ENCODE results near the gene C19orf44. TPM values are rescaled to one million over a fixed set of nuclear protein-coding genes. Genes with fewer than 3 reads are reported as not detected.
"Not testable (repeated sequence)": the region's sequence is repeated elsewhere in the genome, so short reads cannot be mapped to it uniquely, and the experiment has no call there.

C19orf44 gene
- total RNA-seq, 2 donors from 2014 or later, result 4.9 to 6.1 TPM

- H3K9me3 ChIP-seq, result no peaks in the 10 kb centered on the region
- H3K4me3 ChIP-seq, result no peak overlapping the region
- TF ChIP-seq CTCF (IDR thresholded peaks at IDR 0.05), result no peak
- no peaks in the 10 kb centered on the region for H3K27me3 ChIP-seq (replicated peaks; ENCODE audit: insufficient read depth)
- no peaks in the 10 kb centered on the region for H3K36me3 ChIP-seq
- H3K27ac ChIP-seq, result no peak overlapping the region
- peaks cover 5 to 8% of the 10 kb centered on the region in 2 donors for H3K4me1 ChIP-seq (ENCODE audit: control insufficient read depth in 1 of 2, low read depth in 2 of 2)
- DNase-seq (ENCODE audit: low spot score) (no peak), ATAC-seq (ENCODE audit: insufficient number of reproducible peaks, low FRiP score, low read depth) (no peak)
Observed at GRCh38 chr19:16462757-16463250, 33.4 kb upstream of the C19orf44 start.

GRCh38 chr19:16463341-16463990 is 32.7 kb upstream of the C19orf44 start:
- no peaks in the 10 kb centered on the region for H3K36me3 ChIP-seq
- H3K4me3 ChIP-seq, result no peak overlapping the region
- no peaks in the 10 kb centered on the region for H3K27me3 ChIP-seq (replicated peaks; ENCODE audit: insufficient read depth)
- DNase-seq (ENCODE audit: low spot score), result no peak
- no peak overlapping the region for H3K27ac ChIP-seq
- no peak for TF ChIP-seq CTCF (IDR thresholded peaks at IDR 0.05)
- no peaks in the 10 kb centered on the region for H3K9me3 ChIP-seq
- peaks cover 0 to 1% of the 10 kb centered on the region in 2 donors for H3K4me1 ChIP-seq (ENCODE audit: control insufficient read depth in 1 of 2, low read depth in 2 of 2)
- ATAC-seq (ENCODE audit: insufficient number of reproducible peaks, low FRiP score, low read depth), result no peak

- no peaks in the 10 kb centered on the region for H3K9me3 ChIP-seq
- H3K4me3 ChIP-seq, result no peak overlapping the region
- DNase-seq (ENCODE audit: low spot score), result no peak
- H3K27ac ChIP-seq, result no peak overlapping the region
- ATAC-seq (ENCODE audit: insufficient number of reproducible peaks, low FRiP score, low read depth), result no peak
- H3K36me3 ChIP-seq, result no peaks in the 10 kb centered on the region
- no peaks in the 10 kb centered on the region for H3K27me3 ChIP-seq (replicated peaks; ENCODE audit: insufficient read depth)
- TF ChIP-seq CTCF (IDR thresholded peaks at IDR 0.05), result no peak
- H3K4me1 ChIP-seq (ENCODE audit: control insufficient read depth in 1 of 2, low read depth in 2 of 2), result no peaks in the 10 kb centered on the region
Observed at GRCh38 chr19:16463991-16464575, 32.1 kb upstream of the C19orf44 start.

GRCh38 chr19:16465239-16465638 is 31.0 kb upstream of the C19orf44 start:
- Histone ChIP-seq H3K4me1 (ENCODE audit: control insufficient read depth in 1 of 2, low read depth in 2 of 2) (peaks cover 5 to 7% of the 10 kb centered on the region in 2 donors), H3K27me3 (replicated peaks; ENCODE audit: insufficient read depth) (no peaks in the 10 kb centered on the region), H3K4me3 (no peak overlapping the region), H3K36me3 (no peaks in the 10 kb centered on the region), H3K27ac (no peak overlapping the region), H3K9me3 (no peaks in the 10 kb centered on the region)
- DNase-seq (ENCODE audit: low spot score) (no peak), ATAC-seq (ENCODE audit: insufficient number of reproducible peaks, low FRiP score, low read depth) (no peak)
- TF ChIP-seq CTCF (IDR thresholded peaks at IDR 0.05), result no peak

- peaks cover 12 to 17% of the 10 kb centered on the region in 2 donors for H3K4me1 ChIP-seq (ENCODE audit: control insufficient read depth in 1 of 2, low read depth in 2 of 2)
- H3K9me3 ChIP-seq; H3K27me3 ChIP-seq (replicated peaks; ENCODE audit: insufficient read depth); DNase-seq (ENCODE audit: low spot score); H3K4me3 ChIP-seq; H3K27ac ChIP-seq; H3K36me3 ChIP-seq; ATAC-seq (ENCODE audit: insufficient number of reproducible peaks, low FRiP score, low read depth): not testable (repeated sequence)
Observed at GRCh38 chr19:16466802-16467427, 29.3 kb upstream of the C19orf44 start.
